Activated CD4-positive, alpha-beta T cell treated with anti-CD3 and anti-CD28 coated beads, Interleukin-2, amount 50 U/mL, for 1 hour (primary cell): Measurements from ENCODE around the gene TMC3.

ENCODE experiments used
- DNase-seq: peaks from one replicate; pipeline ENCODE4 v3.0.0-alpha.2; 2020

Gene TMC3

DNA sequence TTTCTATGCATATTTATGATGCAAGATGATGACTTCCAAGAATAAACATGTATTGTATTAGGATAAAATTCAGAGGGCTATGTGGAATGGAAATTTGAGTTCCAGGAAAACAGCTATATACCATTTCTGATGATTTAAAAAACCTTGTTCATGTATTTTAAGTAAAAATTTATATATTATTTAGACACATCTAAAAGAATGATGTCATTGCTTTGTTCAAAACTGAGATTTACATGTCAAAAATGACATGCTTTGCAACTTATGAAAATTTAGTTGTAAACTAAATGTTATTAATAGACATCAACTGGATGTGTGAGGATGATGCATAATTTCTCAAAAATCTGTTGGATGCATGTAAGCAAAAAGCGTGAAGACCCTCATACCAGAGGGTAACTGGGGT, 52.3 kb downstream of the TMC3 start:
- DNase-seq = no peak

DNA sequence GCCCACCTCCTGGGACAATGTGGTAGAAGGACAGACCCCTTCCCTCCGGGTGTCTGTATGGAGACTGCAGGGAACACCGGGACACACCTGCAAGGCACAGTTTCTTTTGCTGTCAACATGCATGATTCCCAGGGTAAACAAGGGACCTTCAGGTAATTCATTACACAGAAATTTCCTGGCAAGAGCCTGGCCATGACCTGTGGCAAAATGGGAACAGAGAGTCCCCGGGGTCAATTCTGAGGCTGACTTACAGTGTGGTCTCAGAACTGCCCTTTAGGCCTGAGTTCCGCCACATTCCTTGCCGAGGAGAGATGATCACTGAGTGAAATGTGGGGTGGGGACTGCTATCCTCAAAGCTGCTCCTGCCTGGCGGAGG, 56.4 kb downstream of the TMC3 start:
- no peak for DNase-seq

DNA sequence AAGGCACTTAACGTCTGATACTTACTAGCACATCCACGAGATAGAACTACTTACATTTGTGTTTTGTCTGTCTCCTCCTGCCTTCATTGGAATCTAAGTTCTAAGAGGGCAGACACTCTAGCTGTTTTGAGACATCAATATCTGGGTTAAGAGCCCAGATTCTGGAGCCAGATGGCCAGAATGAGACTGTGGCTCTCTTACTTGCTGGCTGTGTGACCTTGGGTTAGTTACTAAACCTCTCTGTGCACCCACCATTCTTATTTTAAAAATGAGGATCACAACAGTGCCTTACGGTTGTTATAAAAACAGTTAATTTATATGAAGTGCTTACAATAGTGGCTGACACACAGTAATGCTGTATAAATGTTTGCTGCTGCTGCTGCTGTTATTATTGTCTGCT, 57.7 kb downstream of the TMC3 start:
- no peak for DNase-seq

DNA sequence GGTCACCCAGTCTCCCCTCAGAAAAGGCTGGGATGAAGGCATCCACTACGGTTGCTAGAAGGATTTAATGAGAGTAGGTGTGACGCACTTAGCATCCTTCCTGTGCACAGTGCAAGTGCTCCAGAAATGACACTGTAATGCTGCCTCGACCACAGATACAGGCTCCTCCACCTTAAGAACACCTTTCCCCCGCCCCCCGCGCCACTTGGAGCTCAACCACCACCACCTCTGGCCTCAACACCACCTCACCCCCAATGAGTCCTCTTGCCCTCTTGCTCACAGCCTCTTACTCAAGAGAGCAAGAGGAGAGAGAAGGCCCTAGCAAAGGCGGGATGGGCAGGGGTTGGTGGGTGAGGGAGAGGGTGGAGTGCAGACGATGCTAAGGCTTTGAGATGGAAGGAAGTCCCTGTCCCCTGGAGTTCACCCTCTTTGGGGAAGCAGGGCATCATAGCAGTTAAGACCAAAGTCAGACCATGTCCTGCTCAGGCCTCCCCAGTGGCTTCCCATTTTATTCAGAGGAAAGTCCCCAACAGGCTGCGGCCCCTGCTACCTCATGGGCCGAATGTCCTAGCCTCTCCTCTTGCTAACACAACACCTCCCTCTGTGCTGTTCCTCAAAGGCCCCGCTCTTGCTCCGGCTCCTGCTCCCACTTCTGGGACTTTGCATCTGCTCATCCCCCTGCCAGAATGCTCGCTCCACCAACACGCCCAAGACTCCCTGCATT, 58.4 kb downstream of the TMC3 start:
- DNase-seq = no peak

DNA sequence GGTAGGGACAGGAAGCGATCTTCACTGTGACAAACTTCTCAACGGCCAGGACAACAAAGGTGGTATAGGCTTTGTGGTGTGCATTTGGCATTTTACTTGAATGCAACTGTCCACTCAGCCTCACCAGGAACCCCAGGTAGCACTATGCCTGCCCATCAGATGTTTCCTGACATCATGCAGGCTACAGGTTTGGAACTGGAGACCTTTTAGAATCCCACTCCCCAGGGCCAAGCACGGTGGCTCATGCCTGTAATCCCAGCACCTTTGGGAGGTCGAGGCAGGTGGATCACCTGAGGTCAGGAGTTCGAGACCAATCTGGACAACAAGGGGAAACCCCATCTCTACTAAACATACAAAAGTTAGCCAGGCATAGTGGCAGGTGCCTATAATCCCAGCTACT, 59.6 kb downstream of the TMC3 start:
- DNase-seq = no peak

DNA sequence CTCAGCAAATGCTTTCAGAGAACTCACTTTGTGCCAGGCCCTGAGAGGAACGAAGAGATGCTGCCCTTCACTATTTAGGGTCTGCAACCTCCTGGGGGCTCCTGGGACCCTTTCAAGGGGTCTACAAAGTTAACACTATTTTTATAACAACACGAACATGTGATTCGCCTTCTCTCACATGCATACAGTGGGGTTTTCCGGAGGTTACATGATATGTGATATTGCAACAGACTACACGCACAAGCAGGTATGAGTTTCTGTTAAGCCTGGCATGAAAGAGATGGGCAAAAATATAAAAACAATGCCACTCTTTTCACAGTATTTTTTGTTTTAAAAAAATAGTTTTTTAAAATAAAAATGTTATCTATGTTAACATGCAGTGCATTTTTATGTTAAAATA, 60.3 kb downstream of the TMC3 start:
- no peak for DNase-seq

DNA sequence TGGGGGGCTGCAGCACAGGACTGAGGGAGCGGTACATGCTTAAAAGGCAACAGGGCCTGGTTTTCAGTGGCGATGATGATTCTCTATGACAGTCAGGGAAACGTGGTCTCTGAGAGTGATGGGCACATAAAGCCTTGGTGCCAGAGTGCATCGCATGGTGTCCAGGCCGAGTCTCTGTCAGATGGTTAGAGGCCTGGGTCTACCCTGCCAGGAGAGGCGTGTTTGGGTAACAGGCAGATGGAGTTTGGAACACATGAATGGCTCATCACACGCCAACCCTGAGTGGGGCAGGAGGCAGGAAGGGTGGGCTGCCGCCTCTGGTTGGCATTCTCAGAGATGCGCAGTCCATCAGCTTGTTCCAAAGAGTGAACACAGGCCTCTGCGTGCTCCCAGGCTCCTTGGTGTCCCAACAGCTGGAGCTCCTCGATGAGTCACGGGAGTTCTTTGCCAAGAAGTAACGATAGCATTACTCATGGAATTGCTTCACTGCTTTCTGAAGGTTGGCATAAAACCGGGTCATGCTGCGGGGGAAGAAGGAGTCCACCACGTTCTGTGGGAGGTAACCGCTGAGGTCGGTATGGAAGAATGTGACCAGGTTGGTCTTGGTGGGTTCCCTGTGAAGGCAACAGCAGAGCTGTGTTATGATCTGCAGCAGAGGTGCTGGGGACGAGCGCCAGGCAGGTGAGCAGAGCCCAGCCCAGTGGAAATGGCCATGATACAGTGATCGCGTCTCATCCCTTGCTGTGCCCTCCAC, 61.0 kb downstream of the TMC3 start:
- no peak for DNase-seq

DNA sequence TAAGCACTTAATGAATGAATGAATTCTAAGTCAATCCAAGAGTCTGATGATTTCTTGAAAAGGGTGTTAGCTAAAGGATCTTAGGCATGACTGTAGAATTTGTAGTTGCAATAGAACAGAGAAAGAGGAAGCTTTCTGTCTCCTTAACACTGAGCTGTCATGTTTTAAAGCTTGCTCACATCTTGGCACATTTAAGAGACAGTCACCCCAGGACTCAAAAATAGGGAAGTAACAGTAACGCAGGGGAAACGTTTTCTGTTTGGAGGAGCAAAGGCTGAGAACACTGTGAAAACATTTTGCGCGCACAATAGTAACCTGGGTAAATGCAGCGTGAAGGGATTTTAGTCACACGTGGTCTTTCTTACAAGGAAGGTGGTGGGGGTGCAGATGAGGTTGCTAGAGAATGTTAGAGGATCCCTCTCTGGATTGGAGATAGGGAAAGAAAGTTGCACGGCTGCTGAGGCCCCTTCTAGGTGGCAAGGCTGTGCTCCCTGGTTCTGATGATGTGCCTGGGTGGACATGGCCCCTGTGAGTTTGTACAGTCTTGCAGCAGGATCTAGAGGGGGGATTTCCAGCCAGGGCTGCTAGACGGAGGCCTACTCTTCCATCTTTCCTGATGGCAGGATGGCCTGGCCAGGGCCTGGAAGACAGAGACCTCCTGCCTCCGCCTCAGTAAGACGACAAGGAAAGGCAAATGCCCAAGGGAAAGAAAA, 62.1 kb downstream of the TMC3 start:
- no peak for DNase-seq

DNA sequence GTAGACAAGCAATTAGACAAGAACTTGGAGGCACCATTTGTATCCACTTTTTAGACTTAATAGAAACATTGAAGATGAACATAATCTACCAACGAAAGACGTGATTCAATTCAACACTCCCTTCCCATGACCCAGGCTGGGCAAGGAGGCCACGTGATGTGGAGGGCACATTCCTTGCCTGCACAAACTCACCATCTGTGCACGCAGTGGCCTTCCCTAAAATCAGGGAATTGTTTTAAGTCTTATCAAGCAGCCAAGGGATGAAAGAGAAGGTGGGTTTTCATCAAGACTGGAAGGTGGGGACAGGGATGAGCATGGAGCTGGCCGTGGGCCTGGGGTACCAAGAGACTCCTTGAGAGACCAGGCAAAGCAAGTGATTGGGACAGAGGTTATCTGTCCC, 63.5 kb downstream of the TMC3 start:
- no peak for DNase-seq

DNA sequence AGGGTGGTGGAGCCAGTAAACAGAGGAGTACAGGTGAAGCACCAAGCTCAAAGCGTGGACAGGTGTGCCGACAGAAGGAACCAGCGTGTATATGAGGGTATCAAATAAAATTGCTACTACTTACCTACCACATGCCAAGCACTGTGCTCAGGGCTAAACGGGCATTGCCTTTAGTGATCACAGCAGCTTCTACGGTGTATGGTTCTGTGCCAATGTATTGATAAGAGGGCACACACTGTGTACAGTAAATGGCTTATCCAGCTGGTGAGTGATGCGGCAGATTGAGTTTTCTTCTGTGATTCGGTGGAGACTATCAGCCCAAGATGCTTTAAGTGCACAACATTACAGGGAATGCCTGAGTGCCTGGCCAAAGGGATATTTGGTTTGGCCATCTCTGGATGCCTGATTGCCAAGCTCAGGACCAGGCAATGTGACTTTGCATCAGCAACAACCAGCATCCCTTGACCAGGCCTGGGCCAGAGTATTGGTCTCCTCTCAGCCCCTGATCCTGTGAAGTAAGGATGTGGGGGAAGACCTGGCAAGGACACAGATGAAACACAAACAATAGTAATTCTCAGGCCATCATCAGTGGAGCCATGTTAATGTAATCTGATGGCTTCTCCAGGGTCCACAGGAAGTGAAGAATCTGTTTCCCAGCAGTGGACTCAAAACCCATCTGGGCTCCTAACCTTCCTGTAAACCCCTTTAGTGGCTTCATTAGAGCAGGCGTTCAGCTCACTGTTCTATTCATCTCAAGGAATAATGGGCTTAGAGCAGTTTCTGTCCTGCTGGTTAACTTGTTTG, 64.2 kb downstream of the TMC3 start:
- DNase-seq = no peak

DNA sequence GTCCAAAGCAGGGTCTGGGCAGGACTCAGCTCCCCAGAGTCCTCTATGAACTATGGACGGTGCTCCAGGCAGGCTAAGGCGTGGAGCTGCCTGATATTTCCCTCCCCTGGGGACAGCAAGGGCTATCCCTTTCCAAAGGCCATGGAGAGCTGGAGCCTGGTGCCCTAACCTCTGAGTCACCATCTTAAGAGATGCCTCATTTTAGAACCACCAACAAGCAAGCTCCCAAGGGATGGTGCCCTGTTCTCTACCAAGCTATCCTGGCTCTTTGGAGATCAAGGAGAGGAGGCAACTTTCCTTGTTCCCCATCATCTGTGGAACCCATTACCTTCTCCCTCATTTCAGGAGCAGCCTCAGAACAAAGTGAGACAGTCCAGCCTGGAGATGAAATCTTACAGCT, 65.8 kb downstream of the TMC3 start:
- no peak for DNase-seq

DNA sequence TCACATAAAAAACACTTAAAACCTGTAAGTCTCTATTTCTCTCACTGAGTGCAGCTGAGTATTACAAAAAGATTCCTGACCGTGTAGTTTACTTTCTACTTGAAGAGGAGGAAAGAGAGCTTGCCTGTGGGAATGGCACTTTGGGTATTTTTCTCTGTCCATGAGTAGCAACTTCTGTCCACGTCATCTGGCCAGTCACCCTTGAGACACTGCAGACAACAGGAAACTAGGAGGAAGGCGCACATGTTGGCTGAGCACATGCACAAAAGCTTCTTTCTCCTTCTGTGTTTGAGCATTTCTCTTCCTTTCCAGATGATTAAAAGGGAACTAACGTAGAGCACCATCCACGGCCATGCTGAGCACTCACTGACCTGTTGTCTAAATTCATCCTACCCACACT, 69.8 kb downstream of the TMC3 start:
- no peak for DNase-seq

DNA sequence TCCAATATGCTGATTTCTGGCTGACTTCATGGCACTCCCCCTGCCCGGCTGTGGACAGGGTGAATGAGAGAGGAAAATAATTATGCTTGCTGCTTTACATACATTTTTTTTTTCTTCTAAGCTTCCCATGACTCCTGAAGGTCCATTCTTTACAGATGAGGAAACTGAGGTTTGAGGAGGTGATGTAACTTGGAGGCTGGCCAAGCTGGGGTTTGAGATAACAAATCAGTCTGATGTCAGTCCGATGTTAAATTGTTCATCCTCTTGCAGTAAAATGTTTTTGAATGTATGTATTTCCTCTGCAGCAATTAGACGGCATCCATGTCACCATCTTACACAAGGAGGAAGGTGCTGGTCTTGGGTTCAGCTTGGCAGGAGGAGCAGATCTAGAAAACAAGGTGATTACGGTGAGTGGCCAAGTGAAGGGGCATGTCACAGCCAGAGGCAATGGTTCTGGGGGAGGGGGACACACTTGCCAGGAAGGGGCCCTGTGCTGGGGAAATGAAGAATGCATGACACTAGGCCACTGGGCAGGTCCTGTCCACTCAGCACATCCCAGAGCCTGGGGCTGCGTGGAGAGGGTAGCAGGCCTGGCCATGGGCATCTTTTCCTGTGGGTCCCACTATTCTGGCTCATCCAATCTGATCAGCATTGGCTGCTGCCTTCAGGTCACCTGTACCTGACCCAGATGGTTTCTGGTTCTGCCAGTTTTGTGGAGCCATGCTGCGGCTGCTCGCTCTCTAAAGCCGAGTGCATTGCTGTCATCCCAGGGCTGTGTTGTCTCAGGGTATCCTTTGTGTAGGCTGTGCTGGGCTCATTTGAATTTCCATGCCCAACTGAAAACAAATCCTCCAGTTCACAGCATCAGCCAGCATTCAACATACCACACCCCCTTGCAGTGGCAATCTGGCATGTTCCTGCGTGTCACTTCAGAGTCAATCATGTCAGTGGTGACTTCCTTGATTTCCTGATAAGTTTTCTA, 70.5 kb downstream of the TMC3 start:
- DNase-seq = no peak

DNA sequence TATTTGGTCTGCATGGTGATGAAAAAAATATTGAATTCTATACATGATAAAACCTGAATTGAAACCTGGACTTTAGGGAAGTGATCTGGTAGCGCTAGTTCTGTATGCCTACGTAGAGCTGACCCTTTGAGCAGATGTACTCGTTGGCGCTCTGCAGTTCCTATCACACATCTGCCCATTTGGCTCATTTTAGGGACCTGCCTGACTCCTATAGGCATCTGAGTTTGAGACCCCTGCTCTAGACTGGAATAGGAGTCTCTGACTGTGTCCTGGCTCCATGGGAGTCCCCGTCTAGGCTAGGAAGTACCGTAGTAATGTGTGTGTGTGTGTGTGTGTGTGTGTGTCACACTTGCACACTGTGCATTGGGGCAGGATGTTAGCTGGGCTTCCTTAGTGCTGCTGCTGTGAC, 71.3 kb downstream of the TMC3 start:
- no peak for DNase-seq

DNA sequence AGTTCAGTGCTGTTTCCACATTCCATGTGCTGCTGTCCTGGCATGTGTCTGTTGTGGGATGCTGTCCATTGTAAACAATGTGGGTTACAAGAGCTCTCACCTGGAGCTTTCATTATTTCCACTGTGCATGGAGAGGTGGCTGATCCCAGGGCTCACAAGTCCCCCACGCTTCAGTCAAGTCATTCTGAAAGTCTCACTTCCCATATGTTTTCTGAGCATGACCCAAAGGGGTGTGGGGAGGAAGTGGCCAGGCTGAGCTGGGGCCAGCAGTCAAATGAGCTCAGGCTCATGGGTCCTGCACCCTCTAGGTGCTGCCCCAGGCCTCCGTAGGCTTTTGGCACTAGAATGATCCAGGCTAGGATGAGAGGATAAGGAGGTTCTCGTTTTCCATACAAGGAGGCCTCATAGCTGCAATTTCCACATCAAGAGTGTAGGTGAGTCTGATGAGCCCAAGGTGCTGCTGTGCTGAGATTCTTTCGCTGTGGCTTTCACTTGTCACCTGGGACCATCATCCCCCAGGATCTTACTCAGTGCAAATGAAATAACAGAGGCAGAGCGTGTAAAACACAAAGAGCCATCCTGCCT, 72.1 kb downstream of the TMC3 start:
- no peak for DNase-seq

DNA sequence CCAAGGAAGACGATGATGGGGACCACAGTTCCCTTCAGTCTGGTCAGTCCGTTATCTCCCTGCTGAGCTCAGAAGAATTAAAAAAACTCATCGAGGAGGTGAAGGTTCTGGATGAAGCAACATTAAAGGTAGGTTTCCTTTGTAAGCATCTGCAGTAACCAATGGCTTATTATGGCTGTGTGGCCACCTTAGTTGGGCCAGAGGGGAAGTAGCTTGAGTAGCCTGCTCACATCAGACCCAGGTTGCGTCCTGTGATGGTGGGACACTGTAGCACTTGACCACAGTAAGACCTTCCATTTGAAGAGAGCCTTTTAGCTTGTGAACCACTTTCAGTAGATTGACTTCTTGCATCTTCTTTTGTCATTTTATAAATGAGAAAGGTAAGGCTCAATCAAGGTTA, 72.6 kb downstream of the TMC3 start:
- no peak for DNase-seq

DNA sequence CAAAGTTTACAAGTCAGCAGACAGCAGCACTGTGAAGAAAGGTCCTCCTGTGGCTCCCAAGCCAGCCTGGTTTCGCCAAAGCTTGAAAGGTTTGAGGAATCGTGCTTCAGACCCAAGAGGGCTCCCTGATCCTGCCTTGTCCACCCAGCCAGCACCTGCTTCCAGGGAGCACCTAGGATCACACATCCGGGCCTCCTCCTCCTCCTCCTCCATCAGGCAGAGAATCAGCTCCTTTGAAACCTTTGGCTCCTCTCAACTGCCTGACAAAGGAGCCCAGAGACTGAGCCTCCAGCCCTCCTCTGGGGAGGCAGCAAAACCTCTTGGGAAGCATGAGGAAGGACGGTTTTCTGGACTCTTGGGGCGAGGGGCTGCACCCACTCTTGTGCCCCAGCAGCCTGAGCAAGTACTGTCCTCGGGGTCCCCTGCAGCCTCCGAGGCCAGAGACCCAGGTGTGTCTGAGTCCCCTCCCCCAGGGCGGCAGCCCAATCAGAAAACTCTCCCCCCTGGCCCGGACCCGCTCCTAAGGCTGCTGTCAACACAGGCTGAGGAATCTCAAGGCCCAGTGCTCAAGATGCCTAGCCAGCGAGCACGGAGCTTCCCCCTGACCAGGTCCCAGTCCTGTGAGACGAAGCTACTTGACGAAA, 74.3 kb downstream of the TMC3 start:
- no peak for DNase-seq

DNA sequence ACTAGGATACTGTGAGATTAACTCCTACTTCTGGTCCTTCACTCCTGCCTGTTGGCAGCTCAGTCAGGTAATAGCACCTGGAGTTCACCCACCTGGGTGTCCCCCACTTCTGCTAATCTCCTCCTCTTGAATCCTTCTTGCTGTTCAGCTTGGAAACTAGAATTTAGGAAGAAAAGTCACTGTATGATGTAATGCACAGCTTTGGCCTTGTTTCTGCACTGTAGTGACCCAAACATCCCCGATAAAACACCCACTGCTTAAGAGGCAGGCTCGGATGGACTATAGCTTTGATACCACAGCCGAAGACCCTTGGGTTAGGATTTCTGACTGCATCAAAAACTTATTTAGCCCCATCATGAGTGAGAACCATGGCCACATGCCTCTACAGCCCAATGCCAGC, 74.9 kb downstream of the TMC3 start:
- no peak for DNase-seq

DNA sequence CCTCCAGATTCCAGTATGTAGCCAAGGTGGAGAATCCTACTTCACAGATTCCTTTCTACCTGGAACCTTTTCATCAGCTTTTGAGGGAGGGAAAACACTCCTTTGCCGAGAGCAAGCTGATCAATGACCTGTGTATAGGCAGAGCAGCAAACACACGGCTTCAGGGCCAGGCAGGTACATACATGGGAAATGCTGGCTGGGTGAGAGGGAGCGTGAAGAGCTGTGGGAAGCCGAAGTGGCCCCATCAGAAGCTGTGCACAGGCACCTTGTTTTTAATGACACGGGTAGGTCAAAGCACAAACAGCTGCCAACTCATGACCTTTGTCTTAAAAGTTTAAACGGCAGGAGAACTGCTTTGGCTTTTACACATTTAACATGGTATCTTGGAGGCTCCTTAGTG, 75.4 kb downstream of the TMC3 start:
- DNase-seq = no peak

DNA sequence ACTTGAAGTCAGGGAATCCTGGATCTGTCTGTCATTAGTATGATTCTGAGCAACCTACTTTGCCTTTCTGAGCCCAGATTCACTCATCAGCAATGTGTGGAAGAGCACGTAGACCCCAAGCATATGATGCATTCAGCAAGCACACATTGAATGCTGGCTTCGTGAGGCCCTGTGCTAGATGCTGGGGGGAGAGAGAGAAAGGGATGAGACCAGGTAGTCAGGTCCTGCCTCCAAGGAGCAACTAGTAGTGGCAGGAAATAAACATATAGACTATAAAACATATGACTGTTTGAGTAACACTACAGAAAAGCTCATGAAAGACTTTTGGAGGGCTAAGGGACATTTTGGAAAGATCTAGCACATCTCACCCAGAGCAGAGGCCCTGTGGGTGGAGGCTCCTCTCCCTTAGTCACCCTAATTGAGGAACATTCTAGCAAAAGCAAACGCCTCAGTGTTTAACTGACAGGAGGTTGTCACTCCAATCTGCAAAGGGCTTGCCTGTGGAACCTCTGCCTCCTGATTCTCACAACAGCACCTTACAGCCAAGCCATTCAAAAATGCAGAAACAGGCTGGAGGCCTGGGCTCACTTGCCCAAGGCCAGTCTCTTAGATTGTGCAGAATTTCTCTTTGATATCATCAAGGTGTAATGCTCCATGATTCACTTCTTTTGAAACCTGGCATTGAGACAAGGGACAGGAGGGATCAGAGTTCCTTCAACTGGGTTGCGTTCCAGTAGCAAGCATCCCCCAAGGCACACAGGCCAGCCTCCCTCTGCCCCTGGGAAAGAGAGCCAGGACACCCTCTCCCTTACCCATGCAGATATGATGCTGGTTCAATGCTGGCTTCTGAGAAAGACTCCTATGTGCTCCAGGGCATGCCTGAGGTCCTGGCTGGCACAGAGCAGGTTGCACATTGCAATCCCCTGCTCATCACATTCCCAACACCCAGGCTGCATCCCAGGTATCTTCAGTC, 76.1 kb downstream of the TMC3 start:
- no peak for DNase-seq
